Hepatocyte (in vitro differentiated cells): Measurements from ENCODE around the gene UBQLN3.

ENCODE experiments used
- CTCF ChIP-seq: fragments of 200-600 bp; sonication (generic); IDR thresholded peaks from 2 replicates; pipeline ENCODE4 v1.5.1; 2016; ENCODE audit warnings: antibody characterized with exemption, mild to moderate bottlenecking; ENCODE audit not compliant: poor library complexity
- EZH2 ChIP-seq: fragments of 200-600 bp; sonication (generic); IDR thresholded peaks from 2 replicates; pipeline ENCODE4 v1.6.1; 2016; ENCODE audit warnings: antibody characterized with exemption, mild to moderate bottlenecking, borderline replicate concordance

GRCh38 chr11:5505363-5506048 lies 4.3 kb downstream of the UBQLN3 start:
- TF ChIP-seq CTCF: no peak
- no peak for TF ChIP-seq EZH2
